ENCODE measurements around the gene PRM2. TPM values are rescaled to one million over a fixed set of nuclear protein-coding genes. Genes with fewer than 3 reads are reported as not detected.

The PRM2 gene
- total and polyA plus RNA-seq, 2 of the 8 experiments (the other 6 are each of a cell fraction or from before 2014, with no cell fraction given) = not detected

GRCh38 chr16:11285842-11286241, 9.6 kb upstream of the PRM2 start:
- Histone ChIP-seq H3K14ac (ENCODE audit: insufficient read length) (no peak overlapping the region), H2BK15ac (ENCODE audit: low read length) (no peak overlapping the region), H2AFZ (ENCODE audit: low read length) (no peak overlapping the region), H4K5ac (ENCODE audit: insufficient read length, low read depth, low read length) (no peak overlapping the region), H3K9me3 (ENCODE audit: insufficient read depth in 2 of 2, low read depth in 1 of 2, low read length in 1 of 2) (no peaks in the 10 kb centered on the region; a peak in 1 of 4 replicates), H3K4ac (replicated peaks; ENCODE audit: insufficient read length, low read depth, low read length) (no peak overlapping the region), H3K79me1 (ENCODE audit: low read depth, low read length) (no peaks in the 10 kb centered on the region), H3K36me3 (ENCODE audit: control insufficient read depth in 2 of 4, insufficient read depth in 4 of 4, low read length in 3 of 4) (no peaks in the 10 kb centered on the region), H3K4me1 (replicated peaks in 1 of 4; ENCODE audit: control insufficient read depth in 3 of 4, insufficient read depth in 4 of 4, low read length in 3 of 4) (peaks cover 0 to 5% (median 2%) of the 10 kb centered on the region in 4 experiments; a peak in 4 of 7 replicates), H3K18ac (ENCODE audit: extremely low read depth, low read length) (no peak overlapping the region), H2BK120ac (replicated peaks; ENCODE audit: low read depth, low read length) (no peak overlapping the region), H3K27ac (ENCODE audit: low read depth, low read length) (no peak overlapping the region), H4K91ac (replicated peaks; ENCODE audit: insufficient read length, low read length) (no peak overlapping the region), H3K23me2 (ENCODE audit: low read depth, low read length) (no peaks in the 10 kb centered on the region), H3K79me2 (ENCODE audit: control insufficient read depth in 1 of 2, insufficient read depth in 2 of 2, low read length in 2 of 2) (no peaks in the 10 kb centered on the region), H2AK5ac (ENCODE audit: low read depth, low read length) (no peak overlapping the region), H2BK5ac (ENCODE audit: low read depth, low read length) (no peak overlapping the region), H3K9ac (replicated peaks in 1 of 4; ENCODE audit: extremely low read depth in 1 of 4, low read depth in 3 of 4, low read length in 3 of 4) (no peak overlapping the region), H2BK20ac (ENCODE audit: low read length) (no peak overlapping the region), H3K4me2 (ENCODE audit: insufficient read depth in 1 of 2, low read depth in 2 of 2, low read length in 2 of 2) (no peak overlapping the region), H4K20me1 (replicated peaks in 1 of 2; ENCODE audit: control insufficient read depth in 1 of 2, insufficient read depth in 2 of 2, low read length in 2 of 2) (no peaks in the 10 kb centered on the region), H3K23ac (ENCODE audit: insufficient read length) (no peak overlapping the region), H3K27me3 (replicated peaks in 1 of 4; ENCODE audit: control insufficient read depth in 3 of 4, extremely low read depth in 1 of 4, insufficient read depth in 3 of 4, low read length in 3 of 4) (peaks cover 0 to 2% (median 1%) of the 10 kb centered on the region in 4 experiments; a peak in 1 of 7 replicates), H2BK12ac (ENCODE audit: low read depth, low read length) (no peak overlapping the region), H3K4me3 (ENCODE audit: extremely low read depth in 1 of 4, insufficient read depth in 2 of 4, low read depth in 3 of 4, low read length in 4 of 4) (no peak overlapping the region), H4K8ac (ENCODE audit: extremely low read depth, insufficient read depth, low read length) (no peak overlapping the region), H3K56ac (replicated peaks; ENCODE audit: insufficient read length, low read depth, low read length) (no peak overlapping the region)
- TF ChIP-seq ZNF274 (IDR thresholded peaks at IDR 0.05; ENCODE audit: borderline replicate concordance, extremely low read depth, low read length) = no peak
- TF ChIP-seq EZH2 (IDR thresholded peaks at IDR 0.05; ENCODE audit: low read depth, low read length, severe bottlenecking) = no peak
- TF ChIP-seq CHD2 (IDR thresholded peaks at IDR 0.05; ENCODE audit: low read length) = no peak
- TF ChIP-seq SIX5 (IDR thresholded peaks at IDR 0.05; ENCODE audit: low read depth, low read length) = no peak
- WGBS, 2 experiments (ENCODE audit: extremely low coverage in 1 of 2, insufficient coverage in 1 of 2, insufficient read length in 1 of 2, insufficient replicate concordance in 2 of 2, low coverage in 1 of 2, low lambda C conversion rate in 2 of 2, missing lambda C conversion rate in 1 of 2) = 95% methylated on average over 2 of the region's 2 CpGs; no CpG with 5 or more reads in 1 of the 2 experiments
- CTCF ChIA-PET (ENCODE audit: partially characterized antibody) = interaction anchor here (1.5 to 1.7 kb wide), 2 partner anchors 61 to 70 kb away, joined by 3 to 5 read pairs; no protein-coding TSS in a partner anchor
- POLR2A ChIA-PET (ENCODE audit: partially characterized antibody) = interaction anchor here (1.0 to 1.7 kb wide), 4 partner anchors 11 to 33 kb away, joined by 3 to 6 read pairs (median 3); partner anchors contain the start of gene SOCS1
- FAIRE-seq (no peak), DNase-seq (ENCODE audit: low read depth in 1 of 2, low spot score in 2 of 2) (no peak)

Measured in H1 (cell line).